Mucosa of descending colon (tissue), 3 donors: ENCODE data around the gene PUDP. TPM values are rescaled to one million over a fixed set of nuclear protein-coding genes. Genes with fewer than 3 reads are reported as not detected.

Source experiments
- ATAC-seq: fragments of 200-7000 bp; cut with Tn5 transposase; one replicate; pipeline ENCODE4 v1.9.1; 2020; ENCODE audit warnings: mild to moderate bottlenecking, moderate library complexity
- DNase-seq, 3 donors: peaks; one replicate each; pipeline ENCODE4 v3.0.0-alpha.2; 2020
- H3K36me3 ChIP-seq: fragments of 200-600 bp; one replicate; pipeline ENCODE4 v1.8.0; 2021; ENCODE audit warnings: low read depth, mild to moderate bottlenecking
- H3K4me1 ChIP-seq: fragments of 200-600 bp; one replicate; pipeline ENCODE4 v1.8.0; 2021; ENCODE audit warnings: low read depth, mild to moderate bottlenecking
- H3K4me3 ChIP-seq: fragments of 200-600 bp; one replicate; pipeline ENCODE4 v1.8.0; 2021; ENCODE audit warnings: mild to moderate bottlenecking
- H3K9me3 ChIP-seq: fragments of 200-600 bp; one replicate; pipeline ENCODE4 v1.8.0; 2021; ENCODE audit warnings: mild to moderate bottlenecking
- intact Hi-C, 2 donors: fragments of 100-400 bp; cut with DNase I in 1 of 2; cut with micrococcal nuclease in 1 of 2; formaldehyde crosslinking; loops; one replicate each; pipeline versions ENCODE4 v1.11.0 to v1.11.1; 2022; cut with DNase I, micrococcal nuclease
- total RNA-seq, 3 donors: library from RNA; stranded (reverse); fragmentation: NEBNext Ultra II Directional in 2 of 3; extraction: Animal tissue kit (Norgen Biotek cat#: 25700) in 2 of 3; gene quantifications; one replicate each; pipeline versions ENCODE4 v1.2.1 to v1.2.4, GENCODE V29; 2021 to 2023
- TF ChIP-seq, protein P1 (sequence below): fragments of 200-600 bp; IDR thresholded peaks from one replicate; pipeline ENCODE4 v1.8.0; 2022; ENCODE audit warnings: antibody characterized with exemption, mild to moderate bottlenecking
- donor health status: DM: no; HTN: no; CAD: no; lungs with moderate emphysema.
- donor health status: DM: no; HTN: no; CAD: no.
- donor health status: DM: no; HTN: yes; CAD: no.

The PUDP gene
- total RNA-seq, 3 donors from 2014 or later = 16.4 to 38.5 (median 32.3) TPM

- peak; percentile 75 for ATAC-seq
These were observed 37.8 kb downstream of the PUDP start for GRCh38 chrX:7109838-7110793.

DNA sequence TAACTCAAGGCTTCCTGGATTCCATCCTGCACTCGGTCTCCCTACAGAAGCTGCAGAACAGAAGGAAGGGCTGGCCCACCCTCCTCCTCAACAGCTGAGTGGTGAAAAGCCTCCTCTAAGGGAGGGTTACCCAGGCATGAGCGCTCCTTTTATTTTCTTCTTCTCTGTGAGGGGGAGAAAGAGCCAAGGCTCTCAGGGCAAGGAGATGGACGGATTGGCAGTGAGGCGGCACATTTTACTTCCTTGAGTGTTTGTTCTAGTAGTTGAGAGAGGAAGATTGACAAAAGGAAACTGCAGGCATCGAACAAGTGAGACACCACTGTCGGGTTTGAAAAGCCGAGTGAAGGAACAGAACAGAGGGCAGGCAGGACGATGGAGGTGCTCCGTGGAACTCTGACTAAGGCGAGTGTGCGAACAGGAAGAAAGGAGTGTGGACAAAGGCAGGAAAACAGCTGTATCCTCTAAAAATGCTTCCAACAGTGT is 38.9 kb downstream of the PUDP start:
- Histone ChIP-seq H3K4me1 (no peaks in the 10 kb centered on the region), H3K9me3 (no peaks in the 10 kb centered on the region), H3K4me3 (no peak overlapping the region), H3K36me3 (no peaks in the 10 kb centered on the region)
- intact Hi-C loops = no loop called here
- ATAC-seq (no peak), DNase-seq (no peak)
- TF ChIP-seq, protein P1, sequence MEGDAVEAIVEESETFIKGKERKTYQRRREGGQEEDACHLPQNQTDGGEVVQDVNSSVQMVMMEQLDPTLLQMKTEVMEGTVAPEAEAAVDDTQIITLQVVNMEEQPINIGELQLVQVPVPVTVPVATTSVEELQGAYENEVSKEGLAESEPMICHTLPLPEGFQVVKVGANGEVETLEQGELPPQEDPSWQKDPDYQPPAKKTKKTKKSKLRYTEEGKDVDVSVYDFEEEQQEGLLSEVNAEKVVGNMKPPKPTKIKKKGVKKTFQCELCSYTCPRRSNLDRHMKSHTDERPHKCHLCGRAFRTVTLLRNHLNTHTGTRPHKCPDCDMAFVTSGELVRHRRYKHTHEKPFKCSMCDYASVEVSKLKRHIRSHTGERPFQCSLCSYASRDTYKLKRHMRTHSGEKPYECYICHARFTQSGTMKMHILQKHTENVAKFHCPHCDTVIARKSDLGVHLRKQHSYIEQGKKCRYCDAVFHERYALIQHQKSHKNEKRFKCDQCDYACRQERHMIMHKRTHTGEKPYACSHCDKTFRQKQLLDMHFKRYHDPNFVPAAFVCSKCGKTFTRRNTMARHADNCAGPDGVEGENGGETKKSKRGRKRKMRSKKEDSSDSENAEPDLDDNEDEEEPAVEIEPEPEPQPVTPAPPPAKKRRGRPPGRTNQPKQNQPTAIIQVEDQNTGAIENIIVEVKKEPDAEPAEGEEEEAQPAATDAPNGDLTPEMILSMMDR = no peak

More at GRCh38 chrX:7109838-7110793, 37.8 kb downstream of the PUDP start:
- intact Hi-C loops = no loop called here
- no peaks in the 10 kb centered on the region for H3K4me1 ChIP-seq
- H3K9me3 ChIP-seq = no peaks in the 10 kb centered on the region
- no peak for DNase-seq
- H3K4me3 ChIP-seq = no peak overlapping the region
- TF ChIP-seq, protein P1 = no peak
- H3K36me3 ChIP-seq = no peaks in the 10 kb centered on the region

GRCh38 chrX:7108030-7108429 is 39.9 kb downstream of the PUDP start:
- H3K4me3 ChIP-seq = no peak overlapping the region
- no peaks in the 10 kb centered on the region for H3K4me1 ChIP-seq
- H3K36me3 ChIP-seq = no peaks in the 10 kb centered on the region
- intact Hi-C loops = no loop called here
- peak; percentile 68 for ATAC-seq
- no peaks in the 10 kb centered on the region for H3K9me3 ChIP-seq
- no peak for DNase-seq
- TF ChIP-seq, protein P1 = no peak

DNA sequence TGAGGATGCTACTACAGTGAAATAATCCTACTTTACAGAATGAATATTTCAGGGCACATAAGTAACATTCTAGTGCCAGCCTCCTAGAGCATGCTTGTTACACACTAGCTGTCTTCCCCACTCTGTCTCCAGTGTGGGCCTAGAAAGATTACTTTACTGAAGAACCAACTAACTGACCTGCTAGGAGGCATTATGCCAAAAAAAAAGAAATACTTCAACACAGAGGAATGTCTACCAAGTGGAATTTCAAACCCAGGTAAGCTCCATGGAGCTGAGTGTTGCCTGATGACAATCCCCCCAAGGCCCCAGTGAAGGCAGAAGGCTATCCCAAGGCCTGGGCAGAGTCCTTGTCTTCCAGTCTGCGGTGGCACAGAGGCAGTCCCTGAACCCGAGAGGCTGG is 41.3 kb downstream of the PUDP start:
- no peaks in the 10 kb centered on the region for H3K36me3 ChIP-seq
- TF ChIP-seq, protein P1 = no peak
- H3K4me3 ChIP-seq = no peak overlapping the region
- ATAC-seq = no peak
- intact Hi-C loops = no loop called here
- no peak for DNase-seq
- H3K9me3 ChIP-seq = no peaks in the 10 kb centered on the region
- no peaks in the 10 kb centered on the region for H3K4me1 ChIP-seq

DNA sequence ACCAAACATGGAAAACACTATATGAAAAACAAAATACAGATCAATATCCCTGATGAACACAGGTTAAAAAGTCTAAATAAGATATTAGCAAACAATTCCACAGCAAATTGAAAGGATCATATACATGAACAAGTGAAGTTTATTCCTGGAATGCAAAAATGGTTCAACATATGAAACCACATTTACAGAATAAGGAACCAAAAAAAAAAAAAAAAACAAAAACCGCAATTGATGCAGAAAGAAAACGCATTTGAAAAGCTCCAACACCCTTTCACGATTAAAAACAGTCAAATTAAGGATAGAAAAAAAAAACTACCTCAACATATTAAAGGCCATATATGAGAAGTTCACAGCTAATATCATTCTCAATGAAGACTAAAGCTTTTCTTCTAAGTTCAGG is 45.8 kb downstream of the PUDP start:
- H3K36me3 ChIP-seq = no peaks in the 10 kb centered on the region
- TF ChIP-seq, protein P1 = no peak
- intact Hi-C loops = no loop called here
- H3K4me3 ChIP-seq = no peak overlapping the region
- no peaks in the 10 kb centered on the region for H3K9me3 ChIP-seq
- ATAC-seq = no peak
- DNase-seq = no peak
- H3K4me1 ChIP-seq = no peaks in the 10 kb centered on the region
